ENCODE data around the gene CCDC15. TPM values are rescaled to one million over a fixed set of nuclear protein-coding genes. Genes with fewer than 3 reads are reported as not detected.

CCDC15 gene
- total and polyA plus RNA-seq, 2 of the 4 experiments (the other 2 are of a cell fraction): 1.1 to 2.0 TPM

DNA sequence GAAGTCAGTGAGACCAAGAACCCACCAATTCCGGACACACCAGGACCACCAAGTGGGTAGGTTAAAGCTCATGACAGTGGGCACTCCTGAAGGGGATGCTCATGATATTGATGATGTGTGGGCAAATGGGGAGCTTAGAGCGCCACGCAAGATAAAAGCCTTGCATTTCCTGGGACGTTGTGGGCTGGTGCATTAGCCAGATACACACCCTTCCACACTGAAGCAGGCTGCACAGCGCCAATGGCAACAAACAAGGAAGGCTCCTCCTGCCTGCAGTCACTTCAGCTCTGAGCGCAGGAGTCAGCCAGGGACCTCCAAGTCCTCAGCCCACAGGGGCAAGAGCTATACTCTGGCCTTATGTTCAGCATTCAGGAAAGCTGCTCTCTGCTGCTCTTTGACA lies 136.8 kb downstream of the CCDC15 start:
- dilution Hi-C loops (cut with HindIII; ENCODE audit: low sequenced_read_pairs, unreplicated experiment) (no loop called here), intact Hi-C loops (cut with micrococcal nuclease) (loop anchor here (1.0 to 2.0 kb wide), 6 partner anchors 50 to 338 kb away; no protein-coding TSS in a partner anchor), in situ Hi-C loops (cut with MboI; ENCODE audit: low sequenced_read_pairs) (loop anchor here (5.0 kb wide), 1 partner anchor 316 kb away; no protein-coding TSS in a partner anchor)
- Histone ChIP-seq H3K4me3 (ENCODE audit: insufficient read depth, low read depth, low read length) (no peak overlapping the region), H3K18ac (ENCODE audit: low read depth, low read length) (no peak overlapping the region), H3K9me1 (ENCODE audit: insufficient read depth, low read length) (peaks cover 12% of the 10 kb centered on the region), H3K9me3 (ENCODE audit: control insufficient read depth, insufficient read depth, low read length) (no peaks in the 10 kb centered on the region), H3K4me2 (ENCODE audit: low read depth, low read length) (no peak overlapping the region), H2AFZ (replicated peaks; ENCODE audit: low read length, poor library complexity) (peak overlapping the region; percentile 63), H4K5ac (ENCODE audit: low read depth, low read length) (no peak overlapping the region), H3K79me1 (ENCODE audit: low read depth in 1 of 2, low read length in 2 of 2) (no peaks in the 10 kb centered on the region; a peak in 1 of 4 replicates), H4K8ac (ENCODE audit: low read depth in 2 of 2, low read length in 2 of 2) (peak overlapping the region in 1 of 2 experiments; percentile 20; a peak in 2 of 4 replicates), H2AK9ac (replicated peaks; ENCODE audit: low read depth, low read length, poor library complexity) (peak overlapping the region; percentile 34), H2AK5ac (ENCODE audit: low read depth, low read length) (peak overlapping the region; percentile 92), H2BK15ac (ENCODE audit: low read depth, low read length) (peak overlapping the region; percentile 6; the same call in 2 of the 3 replicates), H3K27ac (ENCODE audit: insufficient read depth, low read length) (no peak overlapping the region), H3K4ac (ENCODE audit: low read depth, low read length) (peak overlapping the region; percentile 53), H3K23ac (ENCODE audit: low read depth, low read length) (no peak overlapping the region), H3K36me3 (ENCODE audit: control insufficient read depth, insufficient read depth, low read length) (no peaks in the 10 kb centered on the region), H4K20me1 (ENCODE audit: insufficient read depth, low read length) (no peaks in the 10 kb centered on the region), H3K9ac (ENCODE audit: low read depth, low read length) (no peak overlapping the region), H3K27me3 (ENCODE audit: control insufficient read depth, insufficient read depth, low read length) (no peaks in the 10 kb centered on the region), H2BK20ac (ENCODE audit: low read depth, low read length) (peak overlapping the region; percentile 28; the same call in 1 of the 2 replicates), H2BK5ac (ENCODE audit: low read depth, low read length, poor library complexity, severe bottlenecking) (peak overlapping the region; percentile 14), H4K91ac (ENCODE audit: insufficient read depth, low read depth, low read length) (0 out of 2 replicates have a peak overlapping the region, but pooled peaks have one; percentile 25), H2BK120ac (ENCODE audit: low read depth, low read length) (peak overlapping the region; percentile 8), H3K4me1 (ENCODE audit: control insufficient read depth, insufficient read depth, low read length) (peaks cover 10% of the 10 kb centered on the region), H3K14ac (replicated peaks; ENCODE audit: low read depth, low read length) (peak overlapping the region; percentile 43; the same call in 1 of the 2 replicates), H3K56ac (ENCODE audit: extremely low read depth, insufficient read depth, low read length) (no peak overlapping the region)
- ChIA-PET CTCF (interaction anchor here (0.8 to 4.3 kb wide), 12 partner anchors 9 to 338 kb away, joined by 3 to 34 read pairs (median 5); partner anchors contain the start of gene PKNOX2), POLR2A (ENCODE audit: unreplicated experiment) (interaction anchor here (1.0 kb wide), 1 partner anchor 21 kb away, joined by 3 read pairs; the partner anchor contains the start of gene TMEM218)
- ATAC-seq (ENCODE audit: low read depth) (peak; percentile 9; the same call in 1 of the 2 replicates), DNase-seq (no peak)
- WGBS, 2 experiments (ENCODE audit: extremely low coverage in 2 of 2, insufficient read length in 1 of 2): no CpG with 5 or more reads among the region's 6 CpGs
- no peak for TF ChIP-seq FOS (IDR thresholded peaks at IDR 0.05; ENCODE audit: low read depth, low read length)
- BruUV-seq (replicated peaks): no TSS peak

Other genes starting within 250 kb of the CCDC15 start
- gene NRGN, start 214.3 kb upstream of the CCDC15 start, total RNA-seq (2012; rRNA removed): 0.54 and 0.83 TPM in 2 replicates
- gene NRGN, start 214.3 kb upstream of the CCDC15 start, polyA plus RNA-seq (2012; rRNA removed): 24.8 and 27.8 TPM in 2 replicates
- not detected in 2 replicates for gene VSIG2, start 201.9 kb upstream of the CCDC15 start, total RNA-seq (2012; rRNA removed)
- gene VSIG2, start 201.9 kb upstream of the CCDC15 start, polyA plus RNA-seq (2012; rRNA removed): not detected in 2 replicates
- under 0.01 TPM in 1 of 2 replicates, not detected in the other for gene ESAM, start 191.9 kb upstream of the CCDC15 start, total RNA-seq (2012; rRNA removed)
- 0.12 and 0.20 TPM in 2 replicates for gene ESAM, start 191.9 kb upstream of the CCDC15 start, polyA plus RNA-seq (2012; rRNA removed)
- 5.0 and 6.4 TPM in 2 replicates for gene MSANTD2, start 153.8 kb upstream of the CCDC15 start, total RNA-seq (2012; rRNA removed)
- 4.8 and 6.0 TPM in 2 replicates for gene MSANTD2, start 153.8 kb upstream of the CCDC15 start, polyA plus RNA-seq (2012; rRNA removed)
- 10.3 and 12.0 TPM in 2 replicates for gene ROBO3, start 88.8 kb upstream of the CCDC15 start, total RNA-seq (2012; rRNA removed)
- gene ROBO3, start 88.8 kb upstream of the CCDC15 start, polyA plus RNA-seq (2012; rRNA removed): 54.1 and 64.5 TPM in 2 replicates
- 0.56 and 0.72 TPM in 2 replicates for gene ROBO4, start 56.3 kb upstream of the CCDC15 start, total RNA-seq (2012; rRNA removed)
- gene ROBO4, start 56.3 kb upstream of the CCDC15 start, polyA plus RNA-seq (2012; rRNA removed): 0.82 and 1.4 TPM in 2 replicates
- gene HEPN1, start 35.0 kb upstream of the CCDC15 start, total RNA-seq (2012; rRNA removed): not detected in 2 replicates
- not detected in 2 replicates for gene HEPN1, start 35.0 kb upstream of the CCDC15 start, polyA plus RNA-seq (2012; rRNA removed)
- 0.18 TPM in 1 of 2 replicates, not detected in the other for gene HEPACAM, start 18.2 kb upstream of the CCDC15 start, total RNA-seq (2012; rRNA removed)
- gene HEPACAM, start 18.2 kb upstream of the CCDC15 start, polyA plus RNA-seq (2012; rRNA removed): 0.03 and 0.09 TPM in 2 replicates
- gene SLC37A2, start 109.1 kb downstream of the CCDC15 start, total RNA-seq (2012; rRNA removed): 0.72 and 0.83 TPM in 2 replicates
- 1.1 and 1.5 TPM in 2 replicates for gene SLC37A2, start 109.1 kb downstream of the CCDC15 start, polyA plus RNA-seq (2012; rRNA removed)
- 19.4 and 24.4 TPM in 2 replicates for gene TMEM218, start 157.4 kb downstream of the CCDC15 start, total RNA-seq (2012; rRNA removed)
- gene TMEM218, start 157.4 kb downstream of the CCDC15 start, polyA plus RNA-seq (2012; rRNA removed): 17.7 and 23.0 TPM in 2 replicates
- 0.72 and 1.1 TPM in 2 replicates for gene PKNOX2, start 210.5 kb downstream of the CCDC15 start, total RNA-seq (2012; rRNA removed)
- gene PKNOX2, start 210.5 kb downstream of the CCDC15 start, polyA plus RNA-seq (2012; rRNA removed): 1.7 and 2.3 TPM in 2 replicates

All from IMR-90 (cell line).